HG03064 (cell line): Measurements from ENCODE around the gene MOB3A.

Experiments used
- ATAC-seq: cut with Tn5 transposase; IDR thresholded peaks from one replicate; pipeline ENCODE4 v1.9.1; 2021; ENCODE audit warnings: low read depth; ENCODE audit not compliant: unreplicated experiment

MOB3A gene

GRCh38 chr19:2048104-2048958 lies 47.8 kb downstream of the MOB3A start:
- ATAC-seq = no peak

GRCh38 chr19:2047449-2048103 lies 48.5 kb downstream of the MOB3A start:
- no peak for ATAC-seq

- no peak for ATAC-seq
These were observed 49.1 kb downstream of the MOB3A start for GRCh38 chr19:2047076-2047448.

GRCh38 chr19:2046046-2046907 lies 49.8 kb downstream of the MOB3A start:
- no peak for ATAC-seq

GRCh38 chr19:2045501-2046045 lies 50.6 kb downstream of the MOB3A start:
- ATAC-seq = no peak

- no peak for ATAC-seq
These were observed 51.2 kb downstream of the MOB3A start for GRCh38 chr19:2044709-2045500.

- ATAC-seq = no peak
These were observed 52.0 kb downstream of the MOB3A start for GRCh38 chr19:2043961-2044708.

GRCh38 chr19:2043251-2043641 lies 52.9 kb downstream of the MOB3A start:
- no peak for ATAC-seq

- ATAC-seq = peak; percentile 3
These were observed 53.5 kb downstream of the MOB3A start for GRCh38 chr19:2042485-2043250.

- peak; percentile 31 for ATAC-seq
These were observed 54.2 kb downstream of the MOB3A start for GRCh38 chr19:2041683-2042484.

- ATAC-seq = no peak
These were observed 54.8 kb downstream of the MOB3A start for GRCh38 chr19:2041433-2041682.

GRCh38 chr19:2040647-2041432 lies 55.3 kb downstream of the MOB3A start:
- ATAC-seq = no peak

- ATAC-seq = no peak
These were observed 56.0 kb downstream of the MOB3A start for GRCh38 chr19:2039959-2040646.

- no peak for ATAC-seq
These were observed 56.8 kb downstream of the MOB3A start for GRCh38 chr19:2039089-2039958.

- ATAC-seq = no peak
These were observed 57.6 kb downstream of the MOB3A start for GRCh38 chr19:2038284-2039088.
